G401.6 (cell line): ENCODE measurements around the gene PLAU.

Source experiments
- FAIRE-seq: peaks from 2 replicates; lab custom pipeline; 2012; peaks lifted over from hg19 to GRCh38; lab: Jason Lieb, UNC

PLAU gene

GRCh38 chr10:73910764-73911552 lies at the start of gene PLAU:
PLAU (plus strand) TSS chr10:73911132; CDS start chr10:73911556, 424 bp downstream.
- no peak for FAIRE-seq

GRCh38 chr10:73862011-73862410 lies 48.9 kb upstream of the PLAU start:
- no peak for FAIRE-seq

- no peak for FAIRE-seq
Measured at GRCh38 chr10:73863039-73863817, 47.7 kb upstream of the PLAU start.

GRCh38 chr10:73864229-73864628 lies 46.7 kb upstream of the PLAU start:
- no peak for FAIRE-seq

GRCh38 chr10:73865107-73865458 lies 45.8 kb upstream of the PLAU start:
- no peak for FAIRE-seq

GRCh38 chr10:73865459-73866442 lies 45.2 kb upstream of the PLAU start:
- FAIRE-seq, result no peak

- FAIRE-seq, result no peak
Measured at GRCh38 chr10:73866621-73867020, 44.3 kb upstream of the PLAU start.

- no peak for FAIRE-seq
Measured at GRCh38 chr10:73867126-73867807, 43.7 kb upstream of the PLAU start.

- FAIRE-seq, result no peak
Measured at GRCh38 chr10:73867871-73868631, 42.9 kb upstream of the PLAU start.

GRCh38 chr10:73868655-73869195 lies 42.2 kb upstream of the PLAU start:
- no peak for FAIRE-seq

GRCh38 chr10:73871295-73872189 lies 39.4 kb upstream of the PLAU start:
- no peak for FAIRE-seq

GRCh38 chr10:73872190-73872710 lies 38.7 kb upstream of the PLAU start:
- no peak for FAIRE-seq

GRCh38 chr10:73873142-73873837 lies 37.6 kb upstream of the PLAU start:
- no peak for FAIRE-seq

- no peak for FAIRE-seq
Measured at GRCh38 chr10:73873838-73874215, 37.1 kb upstream of the PLAU start.

GRCh38 chr10:73874267-73875138 lies 36.4 kb upstream of the PLAU start, which contains the start of gene CAMK2G:
CAMK2G (minus strand) TSS chr10:73874555; CDS start chr10:73874461, 94 bp downstream.
- FAIRE-seq, result no peak

GRCh38 chr10:73875139-73875475 lies 35.8 kb upstream of the PLAU start:
- FAIRE-seq, result no peak

GRCh38 chr10:73876157-73876556 lies 34.8 kb upstream of the PLAU start:
- FAIRE-seq, result no peak

GRCh38 chr10:73876566-73876965 lies 34.4 kb upstream of the PLAU start:
- FAIRE-seq, result no peak
